GM19099 (cell line): ENCODE measurements around the gene DNASE1L3.

Experiments
- POLR2A ChIP-seq: IDR thresholded peaks from 3 replicates; pipeline ENCODE4 v1.6.1; 2011; ENCODE audit warnings: low read depth; ENCODE audit not compliant: insufficient read length; ENCODE audit errors: extremely low read depth

The DNASE1L3 gene

GRCh38 chr3:58210761-58211460 is at the start of gene DNASE1L3:
Gene DNASE1L3 (minus strand): TSS chr3:58210972. CDS start chr3:58210906, 66 bp downstream.
- TF ChIP-seq POLR2A: no peak

DNA sequence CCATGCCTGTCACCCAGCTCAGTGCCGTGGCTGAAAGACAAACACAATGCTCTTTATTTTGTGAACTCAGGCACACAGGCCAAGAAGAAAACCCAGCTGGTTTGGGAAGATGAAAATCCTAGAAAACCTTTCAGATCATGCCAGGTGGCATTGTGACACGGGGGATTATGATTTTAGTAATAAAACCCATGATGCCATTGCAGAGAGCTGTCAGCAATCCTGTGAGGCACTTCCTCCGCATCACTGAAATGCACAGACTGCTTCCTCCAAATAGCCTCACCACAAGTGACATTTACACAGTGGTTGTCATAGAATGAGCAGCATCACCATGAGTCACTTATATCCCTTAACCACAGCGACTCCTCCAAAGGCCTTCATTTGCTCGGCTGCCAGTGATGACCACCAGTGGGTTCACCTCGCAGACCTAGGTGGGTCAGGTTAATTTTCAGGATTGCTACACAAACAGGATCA is 49.5 kb upstream of the DNASE1L3 start:
- TF ChIP-seq POLR2A: no peak

GRCh38 chr3:58258392-58259055 is 47.8 kb upstream of the DNASE1L3 start:
- TF ChIP-seq POLR2A: no peak

GRCh38 chr3:58256511-58256910 is 45.7 kb upstream of the DNASE1L3 start:
- TF ChIP-seq POLR2A: no peak

DNA sequence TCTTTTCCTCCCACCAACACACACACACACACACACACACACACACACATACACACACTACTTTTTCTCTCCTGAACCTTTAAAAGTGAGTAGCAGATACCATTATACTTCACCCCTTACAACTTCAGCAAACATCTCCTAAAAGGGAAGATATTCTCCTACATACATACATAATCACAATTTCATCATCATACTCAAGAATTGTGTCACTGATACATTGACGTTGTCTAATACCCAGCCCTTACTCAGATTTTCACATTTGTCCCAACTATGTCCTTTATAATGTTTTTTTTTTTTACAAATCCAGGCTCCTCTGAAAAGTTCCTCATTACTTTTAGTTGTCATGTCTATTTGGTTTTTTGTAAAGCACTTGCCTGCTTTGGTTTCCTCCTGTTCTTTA is 45.3 kb upstream of the DNASE1L3 start:
- no peak for TF ChIP-seq POLR2A

DNA sequence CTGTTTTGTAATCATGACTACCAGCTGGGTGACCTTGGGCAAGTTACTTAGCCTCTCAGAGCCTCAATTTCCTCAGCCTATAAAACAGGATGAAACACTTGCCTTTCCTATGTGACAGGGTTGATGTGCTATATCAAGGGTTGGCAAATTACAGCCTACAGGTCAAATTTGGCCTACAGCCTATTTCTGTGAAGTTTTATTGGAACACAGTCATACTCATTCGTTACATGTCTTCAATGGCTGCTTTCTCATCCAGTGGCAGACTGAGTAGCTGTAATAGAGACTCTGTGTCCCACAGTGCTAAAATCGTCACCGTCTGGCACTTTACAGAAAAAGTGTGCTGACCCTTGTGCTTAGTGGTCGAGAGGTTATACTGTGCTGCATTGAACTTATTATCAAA is 43.4 kb upstream of the DNASE1L3 start:
- no peak for TF ChIP-seq POLR2A

DNA sequence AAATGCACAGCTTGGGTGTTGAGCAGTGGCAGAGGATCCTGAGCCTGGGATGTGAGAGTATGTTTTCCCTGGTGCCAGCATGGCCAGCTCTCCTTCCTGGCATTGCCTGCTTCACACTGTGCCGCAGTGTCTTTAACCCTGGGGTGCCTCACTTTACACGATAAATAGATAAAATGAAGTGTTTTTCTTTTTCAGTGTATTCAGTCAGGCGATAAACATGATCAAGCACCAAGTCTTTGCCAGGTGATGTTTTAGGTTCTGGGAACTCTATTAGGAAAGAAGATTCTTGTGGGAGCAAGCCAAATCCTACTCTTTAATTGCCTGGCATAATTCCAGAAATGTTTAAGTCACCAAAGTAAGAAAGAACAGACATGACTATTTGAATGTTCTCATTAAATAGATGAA is 40.9 kb upstream of the DNASE1L3 start:
- TF ChIP-seq POLR2A: no peak

GRCh38 chr3:58250093-58250707 is 39.4 kb upstream of the DNASE1L3 start:
- no peak for TF ChIP-seq POLR2A

GRCh38 chr3:58249358-58250092 is 38.8 kb upstream of the DNASE1L3 start:
- no peak for TF ChIP-seq POLR2A

DNA sequence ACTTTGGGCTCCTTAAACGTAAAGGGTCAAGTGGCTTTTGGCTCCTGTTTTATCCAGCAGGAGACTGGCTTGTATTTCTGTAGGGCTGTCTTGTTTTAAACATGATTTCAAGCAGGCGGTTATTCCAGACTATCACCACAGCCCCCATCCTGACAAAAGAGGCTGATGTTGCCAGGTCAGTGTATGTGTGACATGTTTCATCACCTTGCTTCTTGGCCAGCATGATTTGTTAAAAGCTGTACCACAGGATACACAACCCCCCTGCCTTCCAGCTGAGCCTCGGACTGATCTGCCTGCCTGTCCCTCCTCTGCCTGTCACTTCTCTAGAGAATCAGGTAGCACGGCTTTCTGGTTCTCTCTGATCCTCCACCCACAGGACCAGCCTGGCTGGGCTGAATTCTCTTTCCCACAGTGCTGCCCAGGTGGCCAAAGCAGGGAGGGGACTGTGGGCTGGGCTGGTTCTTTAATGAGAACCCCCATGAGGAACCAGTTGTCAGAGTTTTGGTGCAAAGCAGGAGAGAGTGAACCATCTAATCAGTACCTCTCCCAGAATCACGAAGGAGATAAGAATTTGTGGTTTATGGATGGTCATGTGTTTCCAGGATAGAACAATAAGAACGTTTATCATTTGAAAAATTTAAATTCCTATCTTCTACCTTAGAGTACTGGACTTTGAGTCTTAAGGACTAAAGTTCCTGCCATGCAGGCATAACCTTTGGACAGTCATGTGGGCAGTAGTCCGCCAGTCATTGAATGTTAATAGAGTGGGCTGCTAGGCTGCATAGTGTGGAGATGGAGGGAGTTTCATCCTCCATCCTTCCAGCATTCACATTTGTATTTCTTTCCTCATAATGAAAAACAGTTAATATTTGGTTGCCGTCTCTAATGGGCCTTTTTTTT is 35.6 kb upstream of the DNASE1L3 start:
- TF ChIP-seq POLR2A: no peak

DNA sequence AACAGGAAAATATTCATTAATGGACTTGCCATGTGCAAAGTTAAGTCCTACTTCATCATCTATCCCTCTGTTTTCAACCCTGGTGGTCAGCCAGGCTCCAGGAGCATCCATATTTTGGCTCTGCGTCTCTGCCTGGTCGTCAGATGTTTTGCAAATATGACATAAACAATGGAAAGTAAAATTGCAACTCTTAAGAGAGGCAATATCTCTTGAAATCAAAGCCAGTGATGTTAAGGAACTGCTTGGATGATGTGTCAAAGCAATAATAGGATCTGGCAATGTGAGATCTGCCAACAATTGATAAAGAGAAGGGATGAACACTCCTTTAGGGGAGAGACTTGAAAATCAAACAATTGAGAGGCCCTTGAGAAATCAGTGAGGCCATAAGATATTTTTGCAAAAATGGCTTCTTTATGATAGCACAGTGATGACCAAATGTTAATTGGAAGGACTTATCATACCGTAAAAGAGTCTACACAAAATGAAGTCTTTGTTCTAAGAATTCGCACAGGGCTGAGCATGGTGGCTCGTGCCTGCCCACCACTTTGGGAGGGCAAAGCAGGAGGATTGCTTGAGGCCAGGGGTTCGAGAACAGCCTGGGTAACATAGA is 33.3 kb upstream of the DNASE1L3 start:
- no peak for TF ChIP-seq POLR2A

DNA sequence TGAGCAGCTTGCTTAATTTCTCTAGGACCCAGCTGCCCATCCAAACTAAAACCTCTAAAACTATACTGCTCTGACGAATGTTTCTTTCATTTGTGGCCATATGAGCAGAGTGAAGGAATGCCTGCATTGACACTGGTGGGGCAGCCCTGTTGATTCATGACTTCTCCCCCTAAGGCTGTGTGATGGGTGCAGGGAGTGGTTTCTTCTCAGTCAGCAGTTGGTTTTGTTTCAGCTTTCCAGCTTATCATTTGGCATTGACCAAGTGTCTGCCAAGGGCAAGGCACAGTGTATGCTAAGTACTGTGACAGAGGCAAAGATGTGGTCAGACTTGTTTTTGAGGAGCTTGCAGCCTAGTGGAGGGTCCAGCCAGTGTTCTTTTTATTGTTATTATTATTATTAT is 31.6 kb upstream of the DNASE1L3 start:
- TF ChIP-seq POLR2A: no peak

DNA sequence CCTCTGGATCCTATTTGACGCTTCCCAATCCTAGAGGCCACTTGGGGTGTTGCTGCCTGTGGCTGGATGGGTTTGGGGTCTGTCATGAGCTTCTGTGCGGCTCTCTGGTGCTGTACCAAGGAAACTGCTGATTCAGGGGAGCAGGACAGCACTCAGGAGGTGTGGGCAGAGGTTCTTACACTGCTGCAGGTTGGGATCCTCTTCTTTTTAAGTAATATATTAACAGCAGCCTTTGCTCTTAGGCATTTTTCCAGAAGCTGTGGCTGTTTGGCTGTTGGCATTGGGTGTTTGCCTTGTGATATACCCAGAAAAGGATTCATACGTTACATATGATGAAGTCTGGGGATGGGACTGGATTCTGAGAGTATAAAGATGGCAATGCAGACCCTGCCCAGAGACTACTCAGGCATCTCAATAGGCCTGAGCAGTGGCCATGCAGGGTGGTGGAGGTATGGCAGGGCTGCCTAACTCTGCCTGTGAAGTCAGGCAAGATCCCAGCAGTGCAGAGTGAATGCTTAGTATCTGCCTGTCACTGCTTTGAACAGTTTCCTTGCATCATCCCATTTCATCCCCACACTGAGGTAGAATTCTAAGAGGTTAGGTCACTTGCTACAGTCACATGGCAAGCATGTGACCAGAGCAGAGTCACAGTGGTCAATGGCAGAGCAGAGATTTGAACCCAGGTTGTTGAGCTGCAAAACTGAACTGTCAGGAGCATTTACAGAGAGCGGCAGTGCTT is 30.7 kb upstream of the DNASE1L3 start:
- TF ChIP-seq POLR2A: no peak
